HUES48 (cell line): ENCODE data around the gene SRXN1.
A peak's percentile ranks its signal among the peaks of the same experiment; 100 is the strongest.

Experiments
- H3K27ac ChIP-seq: one replicate; pipeline ENCODE4 v1.7.0; 2013; ENCODE audit warnings: low read depth, low read length, inconsistent platforms
- H3K27me3 ChIP-seq: 2 replicates; pipeline ENCODE4 v1.6.1; 2013; ENCODE audit warnings: mild to moderate bottlenecking, low read length; ENCODE audit not compliant: control insufficient read depth, insufficient read depth
- H3K36me3 ChIP-seq: 2 replicates; pipeline ENCODE4 v1.6.1; 2013; ENCODE audit warnings: low read length; ENCODE audit not compliant: control insufficient read depth, insufficient read depth
- H3K4me1 ChIP-seq: 2 replicates; pipeline ENCODE4 v1.6.1; 2013; ENCODE audit warnings: mild to moderate bottlenecking, low read length; ENCODE audit not compliant: control insufficient read depth, insufficient read depth
- H3K4me3 ChIP-seq: 2 replicates; pipeline ENCODE4 v1.5.1; 2013; ENCODE audit warnings: mild to moderate bottlenecking, low read depth, low read length
- H3K9ac ChIP-seq: 2 replicates; pipeline ENCODE4 v1.6.1; 2013; ENCODE audit warnings: mild to moderate bottlenecking, low read depth, low read length, moderate library complexity
- H3K9me3 ChIP-seq: 2 replicates; pipeline ENCODE4 v1.6.1; 2013; ENCODE audit warnings: low read length; ENCODE audit not compliant: control insufficient read depth, insufficient read depth

SRXN1 gene

GRCh38 chr20:611047-611842, 41.8 kb downstream of the SRXN1 start:
- H3K9me3 ChIP-seq: no peaks in the 10 kb centered on the region
- H3K4me1 ChIP-seq: peaks cover 15% of the 10 kb centered on the region
- H3K4me3 ChIP-seq: no peak overlapping the region
- peaks cover 34% of the 10 kb centered on the region for H3K27me3 ChIP-seq
- H3K36me3 ChIP-seq: no peaks in the 10 kb centered on the region
- H3K27ac ChIP-seq: no peak overlapping the region
- H3K9ac ChIP-seq: no peak overlapping the region

DNA sequence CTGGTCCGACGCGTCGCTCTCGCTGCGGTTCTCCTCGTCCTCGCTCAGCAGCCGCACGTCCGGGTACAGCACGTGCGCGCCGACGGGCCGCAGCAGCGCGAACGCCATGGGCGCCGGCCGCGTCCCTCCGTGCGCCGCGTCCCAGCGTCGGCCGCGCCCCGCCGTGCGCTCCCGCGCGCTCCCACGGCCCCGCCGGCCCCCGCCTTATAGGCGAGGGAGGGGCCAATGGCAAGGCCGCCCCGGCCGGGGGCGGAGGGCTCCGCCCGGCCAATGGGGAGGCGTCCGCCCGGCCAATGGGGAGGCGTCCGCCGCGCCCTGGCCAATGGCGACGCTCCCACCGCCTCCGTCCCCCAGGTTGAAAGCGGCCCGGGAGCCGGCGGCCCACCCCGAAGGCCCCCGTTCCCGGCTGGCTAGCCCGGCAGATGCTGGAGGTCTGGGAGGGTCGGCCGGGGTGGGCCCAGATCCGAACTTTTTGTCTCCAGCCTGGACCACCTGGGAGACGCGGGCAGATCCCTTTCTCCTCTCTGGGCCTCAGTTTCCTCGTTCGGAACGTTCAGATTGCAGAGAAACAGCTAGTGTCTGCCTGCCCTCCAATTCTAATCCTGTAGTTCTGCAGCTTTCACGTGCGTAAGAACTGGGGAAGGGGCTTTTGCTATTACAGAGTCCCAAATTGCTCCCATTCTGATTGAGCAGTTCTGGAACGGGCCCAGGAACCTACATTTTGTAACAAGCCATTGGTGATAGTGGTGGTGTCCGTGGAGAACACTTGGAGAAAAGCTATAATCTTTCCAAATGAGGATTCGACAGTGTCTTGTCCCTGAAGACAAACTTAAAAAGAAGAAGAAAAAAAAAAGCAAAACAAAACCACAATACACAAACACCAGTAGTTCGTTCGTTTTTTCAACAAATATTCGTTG, 42.6 kb downstream of the SRXN1 start, which contains the start of gene TCF15:
TCF15 (minus strand) TSS at position 180 of the 917 bp plus-strand sequence; CDS start at position 108, 72 bp downstream.
- H3K27me3 ChIP-seq: peaks cover 34% of the 10 kb centered on the region
- H3K4me1 ChIP-seq: peaks cover 15% of the 10 kb centered on the region
- H3K4me3 ChIP-seq: peak within 1 kb of the TSS; percentile 54
- no peaks in the 10 kb centered on the region for H3K36me3 ChIP-seq
- no peaks in the 10 kb centered on the region for H3K9me3 ChIP-seq
- H3K27ac ChIP-seq: no peak within 1 kb of the TSS
- H3K9ac ChIP-seq: no peak within 1 kb of the TSS

- Histone ChIP-seq H3K27me3 (peaks cover 34% of the 10 kb centered on the region), H3K9me3 (no peaks in the 10 kb centered on the region), H3K4me3 (peak overlapping the region; percentile 54), H3K27ac (no peak overlapping the region), H3K9ac (no peak overlapping the region), H3K4me1 (peaks cover 15% of the 10 kb centered on the region), H3K36me3 (no peaks in the 10 kb centered on the region)
Measured at GRCh38 chr20:609371-609964, 43.5 kb downstream of the SRXN1 start.

DNA sequence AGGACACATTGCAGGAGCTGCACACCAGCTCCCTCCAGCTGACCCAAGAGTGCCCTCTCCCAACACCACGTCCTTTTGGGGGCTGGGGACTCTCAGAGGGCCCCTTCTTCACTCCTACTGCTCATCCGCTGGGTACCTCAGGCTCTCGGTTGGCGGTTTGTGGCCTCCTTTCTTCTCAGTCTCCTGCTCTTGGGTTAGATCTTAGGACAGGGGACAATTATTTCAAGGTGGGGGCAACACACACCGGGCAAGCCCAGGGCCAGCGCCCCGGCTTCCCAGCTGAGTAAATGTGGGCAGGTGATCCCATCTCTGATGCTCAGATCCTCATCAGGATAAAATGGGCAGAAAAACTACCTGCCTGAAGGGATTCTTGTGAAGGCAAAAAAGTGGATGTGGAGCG, 44.0 kb downstream of the SRXN1 start:
- Histone ChIP-seq H3K36me3 (no peaks in the 10 kb centered on the region), H3K9ac (no peak overlapping the region), H3K4me1 (peaks cover 15% of the 10 kb centered on the region), H3K9me3 (no peaks in the 10 kb centered on the region), H3K27ac (no peak overlapping the region), H3K4me3 (peak overlapping the region; percentile 54), H3K27me3 (peaks cover 34% of the 10 kb centered on the region)

- Histone ChIP-seq H3K27ac (no peak overlapping the region), H3K36me3 (no peaks in the 10 kb centered on the region), H3K9me3 (no peaks in the 10 kb centered on the region), H3K4me1 (peaks cover 15% of the 10 kb centered on the region), H3K9ac (no peak overlapping the region), H3K27me3 (peaks cover 34% of the 10 kb centered on the region), H3K4me3 (no peak overlapping the region)
Measured at GRCh38 chr20:607476-607875, 45.5 kb downstream of the SRXN1 start.

DNA sequence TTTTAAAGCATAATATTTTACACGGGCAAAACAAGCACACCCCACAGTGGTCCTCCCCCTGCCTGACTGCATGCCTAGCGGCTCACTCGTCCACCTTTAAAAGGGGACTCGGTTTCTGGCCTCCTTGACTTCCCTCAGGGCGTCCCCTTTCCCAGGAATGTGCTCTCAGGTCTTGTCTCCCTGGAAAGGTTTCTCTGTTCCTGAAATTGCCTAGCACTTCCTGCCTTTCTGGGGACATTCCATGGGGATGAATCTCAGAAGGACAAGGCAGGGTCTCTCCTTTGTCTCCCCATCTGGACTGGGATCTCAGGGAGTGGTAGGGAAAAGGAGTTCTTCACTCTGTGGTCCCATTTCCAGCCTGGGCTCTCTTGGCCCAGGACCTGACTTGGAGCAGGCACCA, 47.8 kb downstream of the SRXN1 start:
- Histone ChIP-seq H3K4me1 (peaks cover 3% of the 10 kb centered on the region; the same call in 1 of the 2 replicates), H3K4me3 (no peak overlapping the region), H3K36me3 (no peaks in the 10 kb centered on the region), H3K27me3 (peaks cover 18% of the 10 kb centered on the region), H3K9me3 (no peaks in the 10 kb centered on the region), H3K27ac (no peak overlapping the region), H3K9ac (no peak overlapping the region)

DNA sequence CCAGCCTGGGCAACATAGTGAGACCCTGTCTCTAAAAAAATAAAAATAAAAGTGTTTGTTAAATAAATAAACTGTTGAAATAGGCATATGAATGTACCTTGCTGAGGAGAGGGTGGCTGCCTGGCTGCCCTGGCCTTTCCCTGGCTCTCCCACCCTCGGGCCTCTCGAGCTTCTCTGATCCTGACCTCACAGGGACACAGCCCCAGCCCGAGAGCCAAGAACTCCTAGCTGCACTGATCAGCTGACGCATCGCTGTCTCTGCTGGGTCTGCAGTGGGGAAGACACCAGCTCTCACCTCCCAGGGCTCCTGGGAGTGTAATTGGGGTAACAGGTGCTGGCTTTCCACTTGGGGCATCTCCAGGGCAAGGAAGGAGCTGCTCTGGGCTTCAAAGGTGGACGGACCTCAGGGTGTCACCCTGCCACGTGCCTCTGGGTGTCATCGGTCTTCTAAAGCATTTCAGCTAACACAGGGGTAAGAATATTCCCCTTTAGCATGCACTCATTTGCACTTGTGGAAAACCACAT, 49.8 kb downstream of the SRXN1 start:
- Histone ChIP-seq H3K27ac (no peak overlapping the region), H3K4me3 (no peak overlapping the region), H3K36me3 (no peaks in the 10 kb centered on the region), H3K9ac (no peak overlapping the region), H3K4me1 (no peaks in the 10 kb centered on the region), H3K27me3 (peaks cover 2% of the 10 kb centered on the region; the same call in 1 of the 2 replicates), H3K9me3 (no peaks in the 10 kb centered on the region)

- Histone ChIP-seq H3K9ac (no peak overlapping the region), H3K4me1 (no peaks in the 10 kb centered on the region), H3K9me3 (no peaks in the 10 kb centered on the region), H3K4me3 (no peak overlapping the region), H3K27ac (no peak overlapping the region), H3K27me3 (no peaks in the 10 kb centered on the region), H3K36me3 (no peaks in the 10 kb centered on the region)
Measured at GRCh38 chr20:602111-602970, 50.7 kb downstream of the SRXN1 start.

GRCh38 chr20:600736-601135, 52.3 kb downstream of the SRXN1 start:
- Histone ChIP-seq H3K9me3 (no peaks in the 10 kb centered on the region), H3K27ac (no peak overlapping the region), H3K27me3 (no peaks in the 10 kb centered on the region), H3K4me3 (no peak overlapping the region), H3K9ac (no peak overlapping the region), H3K36me3 (no peaks in the 10 kb centered on the region), H3K4me1 (no peaks in the 10 kb centered on the region)

- no peaks in the 10 kb centered on the region for H3K9me3 ChIP-seq
- H3K27me3 ChIP-seq: no peaks in the 10 kb centered on the region
- no peaks in the 10 kb centered on the region for H3K4me1 ChIP-seq
- H3K36me3 ChIP-seq: no peaks in the 10 kb centered on the region
- H3K4me3 ChIP-seq: no peak overlapping the region
- no peak overlapping the region for H3K9ac ChIP-seq
- H3K27ac ChIP-seq: no peak overlapping the region
Measured at GRCh38 chr20:600141-600540, 52.9 kb downstream of the SRXN1 start.
